Osteoblast (primary cell): ENCODE measurements around the gene ITIH5. TPM values are rescaled to one million over a fixed set of nuclear protein-coding genes. Genes with fewer than 3 reads are reported as not detected.

ENCODE experiments used
- DNase-seq: peaks from one replicate; pipeline ENCODE4 v3.0.0; 2011; ENCODE audit warnings: low spot score, mixed read lengths; ENCODE audit not compliant: insufficient read length; ENCODE audit errors: missing footprints
- H2AFZ ChIP-seq: 2 replicates; pipeline ENCODE4 v1.6.0; 2011; ENCODE audit warnings: mild to moderate bottlenecking, low read length
- H3K27ac ChIP-seq: 2 replicates; pipeline ENCODE4 v1.5.1; 2011; ENCODE audit warnings: mild to moderate bottlenecking, low read depth, low read length, moderate library complexity
- H3K27me3 ChIP-seq: 2 replicates; pipeline ENCODE4 v1.6.0; 2012; ENCODE audit warnings: mild to moderate bottlenecking, control low read depth, inconsistent platforms, low read length, moderate library complexity; ENCODE audit not compliant: insufficient read depth
- H3K36me3 ChIP-seq: 2 replicates; pipeline ENCODE4 v1.5.1; 2011; ENCODE audit warnings: mild to moderate bottlenecking, low read length, control low read depth, moderate library complexity; ENCODE audit not compliant: insufficient read depth
- H3K4me1 ChIP-seq: 2 replicates; pipeline ENCODE4 v1.5.1; 2011; ENCODE audit warnings: mild to moderate bottlenecking, low read length, control low read depth, moderate library complexity; ENCODE audit not compliant: insufficient read depth
- H3K4me2 ChIP-seq: 2 replicates; pipeline ENCODE4 v1.6.0; 2011; ENCODE audit warnings: mild to moderate bottlenecking, low read length; ENCODE audit not compliant: insufficient read depth
- H3K4me3 ChIP-seq: fragments of 200-600 bp; sonication (generic); 3 replicates; pipeline ENCODE4 v1.5.1; 2012; ENCODE audit warnings: mild to moderate bottlenecking, low read length, inconsistent platforms; ENCODE audit not compliant: insufficient read depth
- H3K79me2 ChIP-seq: 2 replicates; pipeline ENCODE4 v1.6.0; 2012; ENCODE audit warnings: mild to moderate bottlenecking, low read length, control low read depth, inconsistent platforms; ENCODE audit not compliant: insufficient read depth
- H3K9me3 ChIP-seq: 2 replicates; pipeline ENCODE4 v1.5.1; 2011; ENCODE audit warnings: low read depth, low read length, control low read depth
- H4K20me1 ChIP-seq: 2 replicates; pipeline ENCODE4 v1.6.0; 2012; ENCODE audit warnings: mild to moderate bottlenecking, low read length, control low read depth; ENCODE audit not compliant: insufficient read depth
- total RNA-seq: library from RNA; depleted of rRNA; stranded (reverse); fragments of >200 nt; gene quantifications from 2 replicates; pipeline ENCODE4 v1.2.3, GENCODE V29; 2012
- TF ChIP-seq, protein P1 (sequence below): IDR thresholded peaks from 2 replicates; pipeline ENCODE4 v1.5.1; 2011; ENCODE audit warnings: mild to moderate bottlenecking, low read depth, low read length, moderate library complexity; ENCODE audit errors: extremely low read depth

Gene ITIH5
- total RNA-seq, 1 donor, result 2.2 TPM

GRCh38 chr10:7626283-7626682, 40.5 kb downstream of the ITIH5 start:
- Histone ChIP-seq H3K27me3 (no peaks in the 10 kb centered on the region), H3K79me2 (no peaks in the 10 kb centered on the region), H3K4me2 (no peak overlapping the region), H3K4me1 (no peaks in the 10 kb centered on the region), H3K27ac (no peak overlapping the region), H3K4me3 (no peak overlapping the region), H2AFZ (no peak overlapping the region), H4K20me1 (no peaks in the 10 kb centered on the region), H3K9me3 (peaks cover 3% of the 10 kb centered on the region), H3K36me3 (no peaks in the 10 kb centered on the region)
- no peak for DNase-seq
- TF ChIP-seq, protein P1, sequence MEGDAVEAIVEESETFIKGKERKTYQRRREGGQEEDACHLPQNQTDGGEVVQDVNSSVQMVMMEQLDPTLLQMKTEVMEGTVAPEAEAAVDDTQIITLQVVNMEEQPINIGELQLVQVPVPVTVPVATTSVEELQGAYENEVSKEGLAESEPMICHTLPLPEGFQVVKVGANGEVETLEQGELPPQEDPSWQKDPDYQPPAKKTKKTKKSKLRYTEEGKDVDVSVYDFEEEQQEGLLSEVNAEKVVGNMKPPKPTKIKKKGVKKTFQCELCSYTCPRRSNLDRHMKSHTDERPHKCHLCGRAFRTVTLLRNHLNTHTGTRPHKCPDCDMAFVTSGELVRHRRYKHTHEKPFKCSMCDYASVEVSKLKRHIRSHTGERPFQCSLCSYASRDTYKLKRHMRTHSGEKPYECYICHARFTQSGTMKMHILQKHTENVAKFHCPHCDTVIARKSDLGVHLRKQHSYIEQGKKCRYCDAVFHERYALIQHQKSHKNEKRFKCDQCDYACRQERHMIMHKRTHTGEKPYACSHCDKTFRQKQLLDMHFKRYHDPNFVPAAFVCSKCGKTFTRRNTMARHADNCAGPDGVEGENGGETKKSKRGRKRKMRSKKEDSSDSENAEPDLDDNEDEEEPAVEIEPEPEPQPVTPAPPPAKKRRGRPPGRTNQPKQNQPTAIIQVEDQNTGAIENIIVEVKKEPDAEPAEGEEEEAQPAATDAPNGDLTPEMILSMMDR, result no peak

- Histone ChIP-seq H3K4me1 (no peaks in the 10 kb centered on the region), H2AFZ (no peak overlapping the region), H3K36me3 (no peaks in the 10 kb centered on the region), H3K4me2 (no peak overlapping the region), H3K27me3 (no peaks in the 10 kb centered on the region), H3K4me3 (no peak overlapping the region), H4K20me1 (no peaks in the 10 kb centered on the region), H3K27ac (no peak overlapping the region), H3K79me2 (no peaks in the 10 kb centered on the region), H3K9me3 (peaks cover 3% of the 10 kb centered on the region)
- DNase-seq, result no peak
- TF ChIP-seq, protein P1, result no peak
Measured at GRCh38 chr10:7625836-7626235, 40.9 kb downstream of the ITIH5 start.

DNA sequence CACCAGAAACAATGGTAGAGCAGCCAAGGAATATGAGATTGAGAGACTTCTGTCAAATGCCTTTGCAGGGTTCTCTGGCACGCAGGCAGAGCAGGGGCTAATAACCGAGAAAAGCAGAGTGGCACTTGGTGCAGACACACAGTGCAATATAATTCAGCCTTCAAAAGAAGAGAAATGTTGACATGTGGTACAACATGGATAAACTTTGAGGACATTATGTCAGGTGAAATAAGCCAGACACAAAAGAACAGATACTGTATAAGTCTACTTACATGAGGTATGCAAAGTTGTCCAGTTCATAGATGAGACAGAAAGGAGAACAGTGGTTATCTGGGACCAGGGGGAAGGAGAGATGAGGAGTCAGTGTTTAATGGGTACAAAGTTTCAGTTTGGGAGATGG, 41.8 kb downstream of the ITIH5 start:
- Histone ChIP-seq H2AFZ (no peak overlapping the region), H3K27me3 (no peaks in the 10 kb centered on the region), H4K20me1 (no peaks in the 10 kb centered on the region), H3K27ac (no peak overlapping the region), H3K4me2 (no peak overlapping the region), H3K4me1 (no peaks in the 10 kb centered on the region), H3K36me3 (no peaks in the 10 kb centered on the region), H3K9me3 (peaks cover 3% of the 10 kb centered on the region), H3K79me2 (no peaks in the 10 kb centered on the region), H3K4me3 (no peak overlapping the region)
- TF ChIP-seq, protein P1, result no peak
- no peak for DNase-seq

GRCh38 chr10:7622969-7623368, 43.8 kb downstream of the ITIH5 start:
- Histone ChIP-seq H3K4me1 (no peaks in the 10 kb centered on the region), H2AFZ (no peak overlapping the region), H4K20me1 (no peaks in the 10 kb centered on the region), H3K27me3 (no peaks in the 10 kb centered on the region), H3K4me3 (no peak overlapping the region), H3K79me2 (no peaks in the 10 kb centered on the region), H3K9me3 (no peaks in the 10 kb centered on the region), H3K4me2 (no peak overlapping the region), H3K36me3 (no peaks in the 10 kb centered on the region), H3K27ac (no peak overlapping the region)
- DNase-seq, result no peak
- TF ChIP-seq, protein P1, result no peak
